Neural crest cell (in vitro differentiated cells): ENCODE results near the gene GPR31. TPM values are rescaled to one million over a fixed set of nuclear protein-coding genes. Genes with fewer than 3 reads are reported as not detected.

Source experiments
- DNase-seq: peaks from one replicate; pipeline ENCODE4 v3.0.0; 2021; ENCODE audit warnings: low read depth, mixed read lengths, low spot score
- H3K27ac Mint-ChIP-seq: one replicate; pipeline ENCODE4 v1.8.0; 2021; ENCODE audit warnings: mild to moderate bottlenecking, mixed read lengths; ENCODE audit not compliant: unreplicated experiment
- H3K27me3 Mint-ChIP-seq: 2 replicates; pipeline ENCODE4 v1.8.0; 2021; ENCODE audit warnings: low read depth, mild to moderate bottlenecking, mixed read lengths
- H3K36me3 Mint-ChIP-seq: 2 replicates; pipeline ENCODE4 v1.8.0; 2021; ENCODE audit warnings: low read depth, mild to moderate bottlenecking, mixed read lengths
- H3K4me1 Mint-ChIP-seq: 2 replicates; pipeline ENCODE4 v1.8.0; 2021; ENCODE audit warnings: mixed read lengths
- H3K4me3 Mint-ChIP-seq: one replicate; pipeline ENCODE4 v1.8.0; 2021; ENCODE audit warnings: mild to moderate bottlenecking, mixed read lengths
- H3K9me3 Mint-ChIP-seq: 2 replicates; pipeline ENCODE4 v1.8.0; 2021; ENCODE audit warnings: mixed read lengths
- total RNA-seq: library from RNA; stranded (reverse); gene quantifications from 2 replicates; pipeline ENCODE4 v1.2.1, GENCODE V29; 2021
- TF ChIP-seq, protein P1 (sequence below): fragments of 200-600 bp; sonication (generic); conservative IDR thresholded peaks from 2 replicates; pipeline ENCODE4 v1.5.0; 2021; ENCODE audit warnings: antibody characterized with exemption, mild to moderate bottlenecking

GPR31 gene
- total RNA-seq, 1 donor from 2014 or later, result not detected

DNA sequence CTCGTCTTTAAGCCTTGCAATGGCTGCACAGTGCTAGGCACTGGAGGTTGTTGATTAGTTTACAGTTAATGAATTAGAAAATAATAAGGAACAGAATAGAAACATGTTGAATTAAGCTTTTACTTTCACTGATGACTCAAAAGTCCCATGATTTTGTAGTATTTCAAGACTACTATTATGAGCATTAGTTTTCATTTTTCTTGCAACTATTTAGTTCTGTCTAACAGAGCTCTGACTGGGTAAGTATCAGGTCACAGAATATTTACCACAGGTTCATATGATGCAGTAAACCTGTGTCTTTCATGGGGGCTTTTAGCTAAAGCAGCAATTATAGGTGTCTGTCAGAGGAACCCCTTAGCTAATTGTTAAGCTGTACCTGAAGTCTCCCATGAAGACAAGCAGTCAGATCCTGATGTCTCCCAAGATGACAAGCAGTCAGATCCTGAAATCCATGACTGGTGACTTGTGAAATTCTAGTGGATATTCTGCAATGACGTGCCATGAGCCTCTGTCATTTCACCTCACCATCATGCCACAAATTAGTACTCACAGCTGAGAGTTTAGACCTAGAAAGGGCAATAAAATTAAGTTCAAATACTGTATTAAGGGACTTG is 8.2 kb upstream of the GPR31 start:
- H3K4me3 Mint-ChIP-seq, result no peak overlapping the region
- DNase-seq, result no peak
- peaks cover 3% of the 10 kb centered on the region for H3K9me3 Mint-ChIP-seq
- H3K27me3 Mint-ChIP-seq, result peaks cover 5% of the 10 kb centered on the region
- no peaks in the 10 kb centered on the region for H3K36me3 Mint-ChIP-seq
- H3K4me1 Mint-ChIP-seq, result no peaks in the 10 kb centered on the region
- TF ChIP-seq, protein P1, sequence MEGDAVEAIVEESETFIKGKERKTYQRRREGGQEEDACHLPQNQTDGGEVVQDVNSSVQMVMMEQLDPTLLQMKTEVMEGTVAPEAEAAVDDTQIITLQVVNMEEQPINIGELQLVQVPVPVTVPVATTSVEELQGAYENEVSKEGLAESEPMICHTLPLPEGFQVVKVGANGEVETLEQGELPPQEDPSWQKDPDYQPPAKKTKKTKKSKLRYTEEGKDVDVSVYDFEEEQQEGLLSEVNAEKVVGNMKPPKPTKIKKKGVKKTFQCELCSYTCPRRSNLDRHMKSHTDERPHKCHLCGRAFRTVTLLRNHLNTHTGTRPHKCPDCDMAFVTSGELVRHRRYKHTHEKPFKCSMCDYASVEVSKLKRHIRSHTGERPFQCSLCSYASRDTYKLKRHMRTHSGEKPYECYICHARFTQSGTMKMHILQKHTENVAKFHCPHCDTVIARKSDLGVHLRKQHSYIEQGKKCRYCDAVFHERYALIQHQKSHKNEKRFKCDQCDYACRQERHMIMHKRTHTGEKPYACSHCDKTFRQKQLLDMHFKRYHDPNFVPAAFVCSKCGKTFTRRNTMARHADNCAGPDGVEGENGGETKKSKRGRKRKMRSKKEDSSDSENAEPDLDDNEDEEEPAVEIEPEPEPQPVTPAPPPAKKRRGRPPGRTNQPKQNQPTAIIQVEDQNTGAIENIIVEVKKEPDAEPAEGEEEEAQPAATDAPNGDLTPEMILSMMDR, result no peak
- no peak overlapping the region for H3K27ac Mint-ChIP-seq

DNA sequence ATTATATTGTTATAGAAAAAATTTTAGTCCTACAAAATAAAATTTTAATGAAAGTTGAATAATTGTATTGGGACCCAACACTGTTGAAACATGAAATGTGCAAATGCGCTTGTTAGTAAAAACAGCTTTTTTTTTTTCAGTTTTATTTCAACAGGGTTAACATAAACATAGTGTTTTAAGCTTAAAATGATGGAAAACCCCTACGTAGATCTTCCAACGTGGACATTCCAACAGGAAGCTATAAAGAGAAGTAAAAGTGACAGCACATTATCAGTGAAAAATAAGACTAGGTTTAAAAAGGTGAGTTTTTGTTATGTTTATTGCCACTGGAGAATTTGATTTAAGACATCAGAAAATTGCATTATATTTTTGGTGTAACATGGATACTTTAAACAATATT is 6.5 kb upstream of the GPR31 start:
- H3K4me3 Mint-ChIP-seq, result no peak overlapping the region
- TF ChIP-seq, protein P1, result no peak
- H3K27ac Mint-ChIP-seq, result no peak overlapping the region
- peaks cover 8% of the 10 kb centered on the region for H3K4me1 Mint-ChIP-seq
- peaks cover 2% of the 10 kb centered on the region for H3K27me3 Mint-ChIP-seq
- no peak for DNase-seq
- H3K36me3 Mint-ChIP-seq, result no peaks in the 10 kb centered on the region
- no peaks in the 10 kb centered on the region for H3K9me3 Mint-ChIP-seq

DNA sequence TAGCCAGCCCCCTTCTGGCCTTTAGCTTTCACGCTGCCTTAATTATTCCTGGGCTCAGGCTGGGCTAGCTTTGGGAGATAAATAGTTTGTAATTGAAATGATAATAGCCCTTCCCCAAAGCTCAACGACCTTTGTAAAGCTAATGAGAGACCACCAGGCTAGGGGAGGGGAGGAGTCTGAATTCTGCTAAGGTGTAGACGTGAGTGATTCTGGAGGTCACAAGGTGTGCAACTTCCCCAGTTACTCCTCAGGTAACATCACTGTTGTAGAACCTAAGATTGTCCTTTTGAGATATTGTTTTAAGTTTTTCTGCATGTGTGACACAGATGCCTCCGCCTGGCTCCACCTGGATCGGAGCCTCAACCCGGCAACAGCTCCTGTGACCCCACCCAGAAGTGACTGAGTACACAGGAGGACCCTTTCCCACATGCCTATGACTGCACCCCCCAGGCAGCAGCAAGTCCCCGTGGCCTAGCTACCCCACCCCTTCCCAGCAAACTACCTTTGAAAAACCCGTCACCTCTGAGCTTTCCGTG is 5.8 kb upstream of the GPR31 start:
- H3K27ac Mint-ChIP-seq, result no peak overlapping the region
- TF ChIP-seq, protein P1, result no peak
- H3K4me3 Mint-ChIP-seq, result no peak overlapping the region
- no peaks in the 10 kb centered on the region for H3K36me3 Mint-ChIP-seq
- no peaks in the 10 kb centered on the region for H3K9me3 Mint-ChIP-seq
- peaks cover 8% of the 10 kb centered on the region for H3K4me1 Mint-ChIP-seq
- DNase-seq, result no peak
- H3K27me3 Mint-ChIP-seq, result peaks cover 2% of the 10 kb centered on the region

DNA sequence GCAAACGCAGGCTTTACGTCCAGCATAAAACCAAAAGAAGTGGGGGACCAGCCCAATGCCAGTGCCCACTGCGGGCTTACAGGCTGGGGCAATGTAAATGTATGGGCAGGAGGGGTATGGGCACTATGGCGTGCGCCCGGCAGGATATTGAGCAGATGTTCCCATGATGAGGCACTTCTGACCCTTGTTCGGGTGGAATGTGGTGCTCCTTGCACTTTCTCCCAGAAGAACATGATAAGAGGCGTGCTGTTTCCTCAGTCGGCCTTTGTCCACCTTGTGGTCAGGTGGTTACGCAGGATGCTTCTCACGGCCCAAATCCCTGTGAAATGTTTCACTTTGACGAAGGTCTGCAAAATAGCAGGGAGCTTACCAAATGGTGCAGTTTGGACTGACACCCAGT is 4.8 kb upstream of the GPR31 start:
- no peak overlapping the region for H3K27ac Mint-ChIP-seq
- TF ChIP-seq, protein P1, result no peak
- no peaks in the 10 kb centered on the region for H3K36me3 Mint-ChIP-seq
- H3K9me3 Mint-ChIP-seq, result no peaks in the 10 kb centered on the region
- peaks cover 2% of the 10 kb centered on the region for H3K27me3 Mint-ChIP-seq
- no peak for DNase-seq
- peaks cover 8% of the 10 kb centered on the region for H3K4me1 Mint-ChIP-seq
- no peak overlapping the region for H3K4me3 Mint-ChIP-seq

DNA sequence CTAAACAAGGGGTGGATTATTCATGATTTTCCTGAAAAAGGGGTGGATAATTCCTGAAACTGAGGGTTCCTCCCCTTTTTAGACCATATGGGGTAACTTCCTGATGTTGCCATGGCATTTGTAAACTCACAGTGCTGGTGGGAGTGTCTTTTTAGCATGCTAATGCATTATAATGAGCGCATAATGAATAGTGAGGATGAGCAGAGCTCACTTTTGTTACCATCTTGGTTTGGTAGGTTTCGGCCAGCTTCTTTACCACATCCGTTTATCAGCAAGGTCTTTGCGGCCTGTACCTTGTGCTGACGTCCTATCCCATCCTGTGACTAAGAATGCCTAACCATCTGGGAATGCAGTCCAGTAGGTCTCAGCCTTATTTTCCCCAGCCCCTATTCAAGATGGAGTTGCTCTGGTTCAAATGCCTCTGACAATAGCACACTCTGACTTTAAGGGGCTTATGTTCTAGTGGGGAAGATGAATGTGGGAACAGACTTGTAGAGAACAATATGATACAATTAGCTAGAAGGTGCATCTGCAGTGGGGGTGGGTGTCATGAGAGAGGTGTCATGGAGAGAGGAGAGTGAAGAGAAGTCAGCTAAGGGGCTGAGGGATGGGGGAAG is 4.2 kb upstream of the GPR31 start:
- Mint-ChIP-seq H3K4me3 (no peak overlapping the region), H3K27me3 (peaks cover 2% of the 10 kb centered on the region), H3K36me3 (no peaks in the 10 kb centered on the region), H3K9me3 (no peaks in the 10 kb centered on the region), H3K27ac (peak overlapping the region; percentile 65), H3K4me1 (peaks cover 8% of the 10 kb centered on the region)
- DNase-seq, result no peak
- TF ChIP-seq, protein P1, result no peak
